GM23338 (cell line): ENCODE data around the gene RAB15. TPM values are rescaled to one million over a fixed set of nuclear protein-coding genes. Genes with fewer than 3 reads are reported as not detected.

Experiments
- ATAC-seq: fragments of 200-7000 bp; cut with Tn5 transposase; 3 replicates; pipeline ENCODE4 v1.9.1; 2020
- DNase-seq: peaks from one replicate; pipeline ENCODE4 v3.0.0-alpha.2; 2015; ENCODE audit warnings: low spot score
- H2AFZ ChIP-seq: fragments of 200-600 bp; sonication (generic); 2 replicates; pipeline ENCODE4 v1.8.0; 2016; ENCODE audit warnings: antibody characterized with exemption, mild to moderate bottlenecking, moderate library complexity
- H3F3A ChIP-seq: fragments of 200-600 bp; sonication (generic); replicated peaks from 2 replicates; pipeline ENCODE4 v1.8.0; 2017; ENCODE audit warnings: antibody characterized with exemption, mixed run types, low read depth
- H3K27ac ChIP-seq: fragments of 200-600 bp; sonication (generic); 2 replicates; pipeline ENCODE4 v1.6.1; 2016; ENCODE audit warnings: low read depth
- H3K27me3 ChIP-seq: fragments of 200-600 bp; sonication (generic); 2 replicates; pipeline ENCODE4 v1.8.0; 2016; ENCODE audit warnings: mild to moderate bottlenecking, mixed run types, moderate library complexity; ENCODE audit not compliant: insufficient read depth
- H3K36me3 ChIP-seq: fragments of 200-600 bp; sonication (generic); 2 replicates; pipeline ENCODE4 v1.8.0; 2016; ENCODE audit warnings: mild to moderate bottlenecking; ENCODE audit not compliant: insufficient read depth
- H3K4me1 ChIP-seq: fragments of 200-600 bp; sonication (generic); 2 replicates; pipeline ENCODE4 v1.8.0; 2016; ENCODE audit warnings: mild to moderate bottlenecking, moderate library complexity; ENCODE audit not compliant: insufficient read depth
- H3K4me2 ChIP-seq: fragments of 200-600 bp; sonication (generic); 2 replicates; pipeline ENCODE4 v1.7.1; 2017; ENCODE audit warnings: mixed run types
- H3K4me3 ChIP-seq: fragments of 200-600 bp; sonication (generic); 2 replicates; pipeline ENCODE4 v1.6.1; 2016; ENCODE audit warnings: mixed run types
- H3K79me2 ChIP-seq: fragments of 200-600 bp; sonication (generic); replicated peaks from 2 replicates; pipeline ENCODE4 v1.8.0; 2017; ENCODE audit warnings: mild to moderate bottlenecking; ENCODE audit not compliant: insufficient read depth
- H3K9me2 ChIP-seq: fragments of 200-600 bp; sonication (generic); 2 replicates; pipeline ENCODE4 v1.8.0; 2017; ENCODE audit not compliant: insufficient read depth
- H4K20me1 ChIP-seq: fragments of 200-600 bp; sonication (generic); replicated peaks from 2 replicates; pipeline ENCODE4 v1.8.0; 2017; ENCODE audit warnings: mild to moderate bottlenecking; ENCODE audit not compliant: insufficient read depth
- H3K27ac Mint-ChIP-seq: 2 replicates; pipeline ENCODE4 v1.8.0; 2020; ENCODE audit warnings: inconsistent platforms, mild to moderate bottlenecking, moderate library complexity, mixed read lengths
- H3K27me3 Mint-ChIP-seq: 3 replicates; pipeline ENCODE4 v1.8.0; 2022; ENCODE audit warnings: low read depth, mild to moderate bottlenecking, moderate library complexity, mixed read lengths, inconsistent platforms; ENCODE audit not compliant: insufficient read depth, poor library complexity
- H3K36me3 Mint-ChIP-seq: 3 replicates; pipeline ENCODE4 v1.8.0; 2021; ENCODE audit warnings: low read depth, mild to moderate bottlenecking, inconsistent platforms, moderate library complexity, mixed read lengths
- H3K4me1 Mint-ChIP-seq: 3 replicates; pipeline ENCODE4 v1.8.0; 2020; ENCODE audit warnings: mild to moderate bottlenecking, inconsistent platforms, mixed read lengths
- H3K4me3 Mint-ChIP-seq: 3 replicates; pipeline ENCODE4 v1.8.0; 2021; ENCODE audit warnings: moderate library complexity, mild to moderate bottlenecking, inconsistent platforms, mixed read lengths
- H3K9me3 Mint-ChIP-seq: 3 replicates; pipeline ENCODE4 v1.8.0; 2020; ENCODE audit warnings: moderate library complexity, mild to moderate bottlenecking, inconsistent platforms, mixed read lengths
- CTCF ChIP-seq, 2 experiments: fragments of 200-600 bp in 1 of 2; sonication (generic) in 1 of 2; conservative IDR thresholded peaks; 2 replicates each; pipeline versions ENCODE4 v1.5.1 to v1.6.1; 2016 to 2017; ENCODE audit warnings: antibody characterized with exemption in 2 of 2, low read depth in 2 of 2, mild to moderate bottlenecking in 2 of 2, moderate library complexity in 1 of 2
- EZH2 ChIP-seq: fragments of 200-600 bp; sonication (generic); IDR thresholded peaks from one replicate; pipeline ENCODE4 v1.8.0; 2017; ENCODE audit warnings: antibody characterized with exemption, mild to moderate bottlenecking, low read depth; ENCODE audit not compliant: unreplicated experiment
- EZH2phosphoT487 ChIP-seq: fragments of 200-600 bp; sonication (generic); IDR thresholded peaks from one replicate; pipeline ENCODE4 v1.8.1; 2018; ENCODE audit warnings: antibody characterized with exemption; ENCODE audit not compliant: unreplicated experiment
- REST ChIP-seq: IDR thresholded peaks from one replicate; pipeline ENCODE4 v1.6.1; 2018; ENCODE audit warnings: antibody characterized with exemption; ENCODE audit not compliant: unreplicated experiment
- ZNF114 ChIP-seq: fragments of 250-450 bp; sonication (Bioruptor Pico); IDR thresholded peaks from 2 replicates; pipeline ENCODE4 v1.5.0; 2020; ENCODE audit warnings: mild to moderate bottlenecking, moderate library complexity
- ZNF462 ChIP-seq: fragments of 250-450 bp; sonication (Bioruptor Pico); IDR thresholded peaks from 2 replicates; pipeline ENCODE4 v1.5.0; 2020; ENCODE audit warnings: mild to moderate bottlenecking, moderate library complexity
- polyA plus RNA-seq: library from polyadenylated mRNA; unstranded; fragments of >200 nt; fragmentation: Nextera tagmentation; extraction: Ambion mirVana; gene quantifications from 2 replicates; pipeline ENCODE4 v1.2.1, GENCODE V29; 2016
- total RNA-seq: library from RNA; depleted of rRNA; stranded (reverse); fragments of >200 nt; shearing (Covaris generic); gene quantifications from 2 replicates; pipeline ENCODE4 v1.2.3, GENCODE V29; 2014

The RAB15 gene
- total and polyA plus RNA-seq, 2 experiments from 2014 or later = 17.4 to 43.3 TPM

GRCh38 chr14:64983439-64984310 lies 11.5 kb upstream of the RAB15 start:
- DNase-seq = peak; percentile 80
- peaks cover 5% of the 10 kb centered on the region; the same call in 1 of the 2 replicates for H3K27me3 ChIP-seq
- no peak for TF ChIP-seq REST
- peak; percentile 76 to 83 for TF ChIP-seq CTCF (conservative IDR thresholded peaks at IDR 0.05; ENCODE audit: low read depth in 2 of 2)
- H3K4me1 ChIP-seq = peaks cover 17% of the 10 kb centered on the region
- 0 out of 2 replicates have a peak, but pooled peaks cover 3% of the 10 kb centered on the region for H3F3A ChIP-seq
- Mint-ChIP-seq H3K27ac (no peak overlapping the region), H3K36me3 (no peaks in the 10 kb centered on the region), H3K4me1 (peaks cover 10% of the 10 kb centered on the region), H3K9me3 (no peaks in the 10 kb centered on the region), H3K4me3 (peak overlapping the region; percentile 73), H3K27me3 (peaks cover 19% of the 10 kb centered on the region)
- H2AFZ ChIP-seq = no peak overlapping the region
- no peaks in the 10 kb centered on the region for H3K36me3 ChIP-seq
- no peaks in the 10 kb centered on the region for H3K9me2 ChIP-seq
- peak overlapping the region; percentile 30 for H3K4me3 ChIP-seq
- H3K79me2 ChIP-seq = peaks cover 15% of the 10 kb centered on the region
- ATAC-seq = peak; percentile 14; the same call in 2 of the 3 replicates
- H4K20me1 ChIP-seq = no peaks in the 10 kb centered on the region
- peak overlapping the region; percentile 7 for H3K4me2 ChIP-seq
- H3K27ac ChIP-seq = no peak overlapping the region

GRCh38 chr14:64979336-64980074 lies 7.4 kb upstream of the RAB15 start:
- H3K27me3 Mint-ChIP-seq = peaks cover 13% of the 10 kb centered on the region
- Histone ChIP-seq H3K4me1 (peaks cover 26% of the 10 kb centered on the region), H3F3A (peaks cover 11% of the 10 kb centered on the region; the same call in 1 of the 2 replicates), H3K36me3 (no peaks in the 10 kb centered on the region), H3K4me2 (no peak overlapping the region), H3K27ac (no peak overlapping the region), H2AFZ (peak overlapping the region; percentile 85), H3K79me2 (no peaks in the 10 kb centered on the region), H4K20me1 (no peaks in the 10 kb centered on the region), H3K9me2 (0 out of 2 replicates have a peak, but pooled peaks cover 5% of the 10 kb centered on the region), H3K27me3 (no peaks in the 10 kb centered on the region), H3K4me3 (no peak overlapping the region)
- ATAC-seq (peak; percentile 10; the same call in 1 of the 3 replicates), DNase-seq (peak; percentile 28)
- no peak overlapping the region for H3K4me3 Mint-ChIP-seq
- H3K36me3 Mint-ChIP-seq = no peaks in the 10 kb centered on the region
- H3K9me3 Mint-ChIP-seq = no peaks in the 10 kb centered on the region
- peaks cover 24% of the 10 kb centered on the region for H3K4me1 Mint-ChIP-seq
- peak overlapping the region; percentile 82; the same call in 1 of the 2 replicates for H3K27ac Mint-ChIP-seq
- TF ChIP-seq ZNF114 (CRISPR knock-in tag) (no peak), ZNF462 (no peak), EZH2 (no peak), EZH2phosphoT487 (no peak)
